Kidney (tissue), 14 donors: ENCODE measurements around the gene KCNA2. TPM values are rescaled to one million over a fixed set of nuclear protein-coding genes. Genes with fewer than 3 reads are reported as not detected.
A peak's percentile ranks its signal among the peaks of the same experiment; 100 is the strongest.

Experiments
- DNase-seq, 5 donors: peaks; one replicate each; pipeline ENCODE4 v3.0.0-alpha.2; 2013 to 2020
- FAIRE-seq: peaks from 2 replicates; lab custom pipeline; 2012; peaks lifted over from hg19 to GRCh38; lab: Jason Lieb, UNC
- H3K27ac ChIP-seq, 2 donors: one replicate each; pipeline ENCODE4 v1.7.0; 2013; ENCODE audit warnings: low read depth in 2 of 2, low read length in 2 of 2, inconsistent platforms in 1 of 2
- H3K27me3 ChIP-seq: one replicate; pipeline ENCODE4 v1.7.1; 2013; ENCODE audit warnings: low read length, inconsistent platforms; ENCODE audit not compliant: control insufficient read depth, insufficient read depth
- H3K36me3 ChIP-seq, 3 donors: one replicate each; pipeline versions ENCODE4 v1.7.0 to v1.7.1; 2013; ENCODE audit warnings: low read length in 3 of 3, control low read depth in 1 of 3, inconsistent platforms in 1 of 3; ENCODE audit not compliant: insufficient read depth in 3 of 3, control insufficient read depth in 2 of 3
- H3K4me1 ChIP-seq, 3 donors: one replicate each; pipeline versions ENCODE4 v1.7.0 to v1.7.1; 2013; ENCODE audit warnings: low read length in 3 of 3, inconsistent platforms in 1 of 3, low read depth in 1 of 3; ENCODE audit not compliant: control insufficient read depth in 2 of 3, insufficient read depth in 2 of 3
- H3K4me3 ChIP-seq, 3 donors: one replicate each; pipeline versions ENCODE4 v1.7.0 to v1.8.1; 2013; ENCODE audit warnings: low read length in 3 of 3, control low read depth in 1 of 3, inconsistent platforms in 1 of 3
- H3K9ac ChIP-seq, 3 donors: one replicate each; pipeline versions ENCODE4 v1.7.0 to v1.7.1; 2013; ENCODE audit warnings: low read length in 3 of 3, control low read depth in 1 of 3, inconsistent platforms in 1 of 3
- H3K9me3 ChIP-seq, 3 donors: one replicate each; pipeline versions ENCODE4 v1.7.0 to v1.7.1; 2013; ENCODE audit warnings: low read length in 3 of 3, control low read depth in 1 of 3, inconsistent platforms in 1 of 3; ENCODE audit not compliant: control insufficient read depth in 2 of 3, insufficient read depth in 1 of 3
- CTCF ChIP-seq: IDR thresholded peaks from 3 replicates; pipeline ENCODE4 v1.5.1; 2012; ENCODE audit warnings: mild to moderate bottlenecking, moderate library complexity, borderline replicate concordance; ENCODE audit not compliant: insufficient read depth; ENCODE audit errors: extremely low read depth
- intact Hi-C: fragments of 100-400 bp; cut with DNase I; formaldehyde crosslinking; loops from one replicate; pipeline ENCODE4 v1.11.1; 2022
- polyA plus RNA-seq: library from polyadenylated mRNA; stranded (reverse); fragments of 350-450 nt; fragmentation: Illumina TruSeq; extraction: RNeasy Lipid Tissue Mini Kit (QIAGEN cat#74804); gene quantifications from one replicate; pipeline ENCODE4 v1.2.3, GENCODE V29; 2014; ENCODE audit warnings: low read depth, low replicate concordance; ENCODE audit not compliant: insufficient read depth
- total RNA-seq: library from RNA; stranded (reverse); fragmentation: NEBNext Ultra II Directional; extraction: Animal tissue kit (Norgen Biotek cat#: 25700); gene quantifications from one replicate; pipeline ENCODE4 v1.2.1, GENCODE V29; 2021
- donor health status: control.
- donor health status: control.
- donor health status: control.
- donor health status: control.
- donor health status: control.
- donor health status: DM: yes; HTN: yes; CAD: no.
- donor health status: Normal renal cell carcinoma (clear cell type).

Gene KCNA2
- total and polyA plus RNA-seq, 2 donors from 2014 or later = 0.09 to 1.3 TPM

GRCh38 chr1:110580244-110580643, 25.9 kb downstream of the KCNA2 start:
- Histone ChIP-seq H3K9me3 (no peaks in the 10 kb centered on the region), H3K9ac (no peak overlapping the region), H3K4me1 (no peaks in the 10 kb centered on the region), H3K27ac (no peak overlapping the region), H3K27me3 (no peaks in the 10 kb centered on the region), H3K36me3 (no peaks in the 10 kb centered on the region), H3K4me3 (no peak overlapping the region)
- FAIRE-seq = no peak
- TF ChIP-seq CTCF = no peak
- peak in 1 of 5 donors; percentile 9 for DNase-seq
- intact Hi-C loops = no loop called here

GRCh38 chr1:110579460-110579859, 26.7 kb downstream of the KCNA2 start:
- H3K9me3 ChIP-seq = no peaks in the 10 kb centered on the region
- intact Hi-C loops = no loop called here
- H3K27ac ChIP-seq = no peak overlapping the region
- H3K27me3 ChIP-seq = no peaks in the 10 kb centered on the region
- H3K9ac ChIP-seq = no peak overlapping the region
- DNase-seq (peak in 1 of 5 donors; percentile 2), FAIRE-seq (no peak)
- no peaks in the 10 kb centered on the region for H3K4me1 ChIP-seq
- TF ChIP-seq CTCF = no peak
- H3K4me3 ChIP-seq = no peak overlapping the region
- no peaks in the 10 kb centered on the region for H3K36me3 ChIP-seq

GRCh38 chr1:110576441-110576840, 29.7 kb downstream of the KCNA2 start:
- Histone ChIP-seq H3K9ac (no peak overlapping the region), H3K4me3 (no peak overlapping the region), H3K27ac (no peak overlapping the region), H3K4me1 (no peaks in the 10 kb centered on the region), H3K9me3 (no peaks in the 10 kb centered on the region), H3K27me3 (no peaks in the 10 kb centered on the region), H3K36me3 (no peaks in the 10 kb centered on the region)
- no peak for DNase-seq
- FAIRE-seq = no peak
- intact Hi-C loops = no loop called here
- no peak for TF ChIP-seq CTCF

- DNase-seq = no peak
- H3K9ac ChIP-seq = no peak overlapping the region
- TF ChIP-seq CTCF = no peak
- intact Hi-C loops = no loop called here
- H3K9me3 ChIP-seq = no peaks in the 10 kb centered on the region
- no peaks in the 10 kb centered on the region for H3K4me1 ChIP-seq
- FAIRE-seq = no peak
- no peak overlapping the region for H3K4me3 ChIP-seq
- no peaks in the 10 kb centered on the region for H3K27me3 ChIP-seq
- no peaks in the 10 kb centered on the region for H3K36me3 ChIP-seq
- H3K27ac ChIP-seq = no peak overlapping the region
Observed at GRCh38 chr1:110573314-110573713, 32.8 kb downstream of the KCNA2 start.
